Liver (tissue), 9 donors: ENCODE measurements around the gene METTL5. TPM values are rescaled to one million over a fixed set of nuclear protein-coding genes. Genes with fewer than 3 reads are reported as not detected.

ENCODE experiments used
- DNase-seq: peaks from one replicate; pipeline ENCODE4 v3.0.0-alpha.2; 2017; ENCODE audit warnings: low spot score
- H3K27ac ChIP-seq, 2 donors: one replicate each; pipeline ENCODE4 v1.7.0; 2013; ENCODE audit warnings: inconsistent platforms in 2 of 2, low read length in 2 of 2, control low read depth in 1 of 2, low read depth in 1 of 2, mild to moderate bottlenecking in 1 of 2
- H3K27me3 ChIP-seq, 4 donors: one replicate each; pipeline versions ENCODE4 v1.6.1 to v1.7.0; 2013; ENCODE audit warnings: low read length in 3 of 4, inconsistent platforms in 1 of 4, mild to moderate bottlenecking in 1 of 4, moderate library complexity in 1 of 4; ENCODE audit not compliant: control insufficient read depth in 4 of 4, insufficient read depth in 4 of 4
- H3K36me3 ChIP-seq, 4 donors: one replicate each; pipeline versions ENCODE4 v1.6.1 to v1.7.0; 2013; ENCODE audit warnings: low read length in 3 of 4, mild to moderate bottlenecking in 3 of 4, low read depth in 1 of 4, moderate library complexity in 1 of 4; ENCODE audit not compliant: control insufficient read depth in 4 of 4, insufficient read depth in 3 of 4
- H3K4me1 ChIP-seq, 4 donors: one replicate each; pipeline versions ENCODE4 v1.6.1 to v1.7.0; 2013; ENCODE audit warnings: low read length in 3 of 4, mild to moderate bottlenecking in 3 of 4, moderate library complexity in 1 of 4; ENCODE audit not compliant: control insufficient read depth in 4 of 4, insufficient read depth in 4 of 4
- H3K4me3 ChIP-seq, 3 donors: one replicate each; pipeline versions ENCODE4 v1.6.1 to v1.7.0; 2013; ENCODE audit warnings: low read length in 3 of 3, control low read depth in 1 of 3, low read depth in 1 of 3, mild to moderate bottlenecking in 1 of 3
- H3K9ac ChIP-seq, 2 donors: one replicate each; pipeline ENCODE4 v1.7.0; 2013; ENCODE audit warnings: low read length in 2 of 2, mild to moderate bottlenecking in 2 of 2, moderate library complexity in 2 of 2, control low read depth in 1 of 2, low read depth in 1 of 2
- H3K9me3 ChIP-seq, 4 donors: one replicate each; pipeline versions ENCODE4 v1.6.1 to v1.7.0; 2013; ENCODE audit warnings: low read length in 3 of 4; ENCODE audit not compliant: control insufficient read depth in 4 of 4
- EGR1 ChIP-seq, 2 donors: IDR thresholded peaks; 2 replicates each; pipeline ENCODE4 v1.6.1; 2016 to 2018; ENCODE audit warnings: antibody characterized with exemption in 2 of 2, low read depth in 2 of 2
- FOXA1 ChIP-seq: IDR thresholded peaks from 2 replicates; pipeline ENCODE4 v1.6.1; 2016; ENCODE audit warnings: antibody characterized with exemption
- FOXA2 ChIP-seq: IDR thresholded peaks from 2 replicates; pipeline ENCODE4 v1.6.1; 2016; ENCODE audit warnings: antibody characterized with exemption
- GABPA ChIP-seq, 2 donors: IDR thresholded peaks in 1 of 2; conservative IDR thresholded peaks in 1 of 2; 2 replicates each; pipeline ENCODE4 v1.6.1; 2016; ENCODE audit warnings: antibody characterized with exemption in 2 of 2, mild to moderate bottlenecking in 1 of 2, moderate library complexity in 1 of 2
- HNF4A ChIP-seq, 2 donors: conservative IDR thresholded peaks; 2 replicates each; pipeline ENCODE4 v1.6.1; 2016; ENCODE audit warnings: antibody characterized with exemption in 2 of 2, mild to moderate bottlenecking in 2 of 2
- HNF4G ChIP-seq: IDR thresholded peaks from 2 replicates; pipeline ENCODE4 v1.6.1; 2016; ENCODE audit warnings: antibody characterized with exemption
- JUND ChIP-seq, 2 donors: IDR thresholded peaks; 2 replicates each; pipeline ENCODE4 v1.6.1; 2016; ENCODE audit warnings: antibody characterized with exemption in 2 of 2
- MAX ChIP-seq: IDR thresholded peaks from 2 replicates; pipeline ENCODE4 v1.6.1; 2016; ENCODE audit warnings: antibody characterized with exemption
- NR2F2 ChIP-seq: IDR thresholded peaks from 2 replicates; pipeline ENCODE4 v1.6.1; 2016; ENCODE audit warnings: antibody characterized with exemption
- RAD21 ChIP-seq, 2 donors: IDR thresholded peaks; 2 replicates each; pipeline ENCODE4 v1.6.1; 2016; ENCODE audit warnings: antibody characterized with exemption in 2 of 2, mild to moderate bottlenecking in 2 of 2
- REST ChIP-seq: IDR thresholded peaks from 2 replicates; pipeline ENCODE4 v1.6.1; 2016; ENCODE audit warnings: antibody characterized with exemption, mild to moderate bottlenecking
- RXRA ChIP-seq, 2 donors: IDR thresholded peaks; 2 replicates each; pipeline ENCODE4 v1.6.1; 2017 to 2018; ENCODE audit warnings: antibody characterized with exemption in 2 of 2, mild to moderate bottlenecking in 1 of 2
- SP1 ChIP-seq: IDR thresholded peaks from 2 replicates; pipeline ENCODE4 v1.6.1; 2018; ENCODE audit warnings: antibody characterized with exemption, mild to moderate bottlenecking
- TAF1 ChIP-seq: conservative IDR thresholded peaks from 2 replicates; pipeline ENCODE4 v1.6.1; 2016; ENCODE audit warnings: antibody characterized with exemption, mild to moderate bottlenecking
- YY1 ChIP-seq: IDR thresholded peaks from 2 replicates; pipeline ENCODE4 v1.6.1; 2016; ENCODE audit warnings: antibody characterized with exemption, mild to moderate bottlenecking
- WGBS: extraction: QIAGEN DNeasy Blood & Tissue Kit; methylation state at CpG from one replicate; pipeline ENCODE4 v1.1.7; 2013; 5-methylcytosine and 5-hydroxymethylcytosine counted together
- polyA plus RNA-seq, 2 donors: library from polyadenylated mRNA; stranded (reverse) in 1 of 2; unstranded in 1 of 2; fragments of 200-250 nt in 1 of 2; fragments of >200 nt in 1 of 2; fragmentation: Nextera tagmentation in 1 of 2; extraction: Ambion mirVana in 1 of 2; gene quantifications; one replicate each; pipeline versions ENCODE4 v1.2.1 to v1.2.3, GENCODE V29; 2013 to 2015
- total RNA-seq, 2 donors: library from RNA; depleted of rRNA; stranded (reverse); fragments of >200 nt; gene quantifications; one replicate each; pipeline ENCODE4 v1.2.3, GENCODE V29; 2014
- TF ChIP-seq, protein P1 (sequence below): IDR thresholded peaks from 2 replicates; pipeline ENCODE4 v1.6.1; 2016; ENCODE audit warnings: antibody characterized with exemption
- TF ChIP-seq, protein P2 (sequence below): fragments of 150-350 bp; IDR thresholded peaks from 2 replicates; pipeline ENCODE4 v1.5.1; 2017; ENCODE audit warnings: improper control_type of control experiment, low read depth, low read length; ENCODE audit not compliant: missing input control
- TF ChIP-seq, protein P3 (sequence below): IDR thresholded peaks from 2 replicates; pipeline ENCODE4 v1.6.1; 2016; ENCODE audit warnings: antibody characterized with exemption
- donor health status: healthy.
- donor health status: healthy.
- donor health status: healthy.
- donor health status: healthy.
- donor health status: healthy.

The METTL5 gene
- total and polyA plus RNA-seq, 4 donors: 15.4 to 35.6 (median 22.8) TPM

GRCh38 chr2:169790581-169790980 is 34.1 kb downstream of the METTL5 start:
- H3K27me3 ChIP-seq: no peaks in the 10 kb centered on the region
- no peak for TF ChIP-seq NR2F2
- TF ChIP-seq, protein P1, sequence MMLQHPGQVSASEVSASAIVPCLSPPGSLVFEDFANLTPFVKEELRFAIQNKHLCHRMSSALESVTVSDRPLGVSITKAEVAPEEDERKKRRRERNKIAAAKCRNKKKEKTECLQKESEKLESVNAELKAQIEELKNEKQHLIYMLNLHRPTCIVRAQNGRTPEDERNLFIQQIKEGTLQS: no peak
- no peak for TF ChIP-seq REST
- TF ChIP-seq FOXA2: no peak
- TF ChIP-seq HNF4G: no peak
- TF ChIP-seq TAF1: no peak
- TF ChIP-seq RXRA (IDR thresholded peaks at IDR 0.05): no peak
- TF ChIP-seq MAX: no peak
- no peak for TF ChIP-seq FOXA1
- TF ChIP-seq, protein P2, sequence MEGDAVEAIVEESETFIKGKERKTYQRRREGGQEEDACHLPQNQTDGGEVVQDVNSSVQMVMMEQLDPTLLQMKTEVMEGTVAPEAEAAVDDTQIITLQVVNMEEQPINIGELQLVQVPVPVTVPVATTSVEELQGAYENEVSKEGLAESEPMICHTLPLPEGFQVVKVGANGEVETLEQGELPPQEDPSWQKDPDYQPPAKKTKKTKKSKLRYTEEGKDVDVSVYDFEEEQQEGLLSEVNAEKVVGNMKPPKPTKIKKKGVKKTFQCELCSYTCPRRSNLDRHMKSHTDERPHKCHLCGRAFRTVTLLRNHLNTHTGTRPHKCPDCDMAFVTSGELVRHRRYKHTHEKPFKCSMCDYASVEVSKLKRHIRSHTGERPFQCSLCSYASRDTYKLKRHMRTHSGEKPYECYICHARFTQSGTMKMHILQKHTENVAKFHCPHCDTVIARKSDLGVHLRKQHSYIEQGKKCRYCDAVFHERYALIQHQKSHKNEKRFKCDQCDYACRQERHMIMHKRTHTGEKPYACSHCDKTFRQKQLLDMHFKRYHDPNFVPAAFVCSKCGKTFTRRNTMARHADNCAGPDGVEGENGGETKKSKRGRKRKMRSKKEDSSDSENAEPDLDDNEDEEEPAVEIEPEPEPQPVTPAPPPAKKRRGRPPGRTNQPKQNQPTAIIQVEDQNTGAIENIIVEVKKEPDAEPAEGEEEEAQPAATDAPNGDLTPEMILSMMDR: no peak
- TF ChIP-seq, protein P3, sequence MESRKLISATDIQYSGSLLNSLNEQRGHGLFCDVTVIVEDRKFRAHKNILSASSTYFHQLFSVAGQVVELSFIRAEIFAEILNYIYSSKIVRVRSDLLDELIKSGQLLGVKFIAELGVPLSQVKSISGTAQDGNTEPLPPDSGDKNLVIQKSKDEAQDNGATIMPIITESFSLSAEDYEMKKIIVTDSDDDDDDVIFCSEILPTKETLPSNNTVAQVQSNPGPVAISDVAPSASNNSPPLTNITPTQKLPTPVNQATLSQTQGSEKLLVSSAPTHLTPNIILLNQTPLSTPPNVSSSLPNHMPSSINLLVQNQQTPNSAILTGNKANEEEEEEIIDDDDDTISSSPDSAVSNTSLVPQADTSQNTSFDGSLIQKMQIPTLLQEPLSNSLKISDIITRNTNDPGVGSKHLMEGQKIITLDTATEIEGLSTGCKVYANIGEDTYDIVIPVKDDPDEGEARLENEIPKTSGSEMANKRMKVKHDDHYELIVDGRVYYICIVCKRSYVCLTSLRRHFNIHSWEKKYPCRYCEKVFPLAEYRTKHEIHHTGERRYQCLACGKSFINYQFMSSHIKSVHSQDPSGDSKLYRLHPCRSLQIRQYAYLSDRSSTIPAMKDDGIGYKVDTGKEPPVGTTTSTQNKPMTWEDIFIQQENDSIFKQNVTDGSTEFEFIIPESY: no peak
- TF ChIP-seq HNF4A (conservative IDR thresholded peaks at IDR 0.05): no peak
- TF ChIP-seq EGR1 (IDR thresholded peaks at IDR 0.05; ENCODE audit: low read depth in 2 of 2): no peak
- TF ChIP-seq RAD21 (IDR thresholded peaks at IDR 0.05): no peak
- no peak for TF ChIP-seq GABPA (IDR thresholded peaks at IDR 0.05 in 1 of 2, conservative IDR thresholded peaks at IDR 0.05 in 1 of 2)
- no peak for TF ChIP-seq SP1
- no peak for TF ChIP-seq JUND (IDR thresholded peaks at IDR 0.05)
- no peak for TF ChIP-seq YY1
- no peak overlapping the region for H3K4me3 ChIP-seq
- H3K4me1 ChIP-seq: peaks cover 0 to 3% (median 3%) of the 10 kb centered on the region in 4 donors
- no peaks in the 10 kb centered on the region for H3K36me3 ChIP-seq
- DNase-seq: no peak
- no peaks in the 10 kb centered on the region for H3K9me3 ChIP-seq
- H3K27ac ChIP-seq: no peak overlapping the region
- 87% methylated on average over 5 of the region's 5 CpGs for WGBS
- no peak overlapping the region for H3K9ac ChIP-seq
